Esophagus muscularis mucosa (tissue), 4 donors: ENCODE results near the gene BTBD16. TPM values are rescaled to one million over a fixed set of nuclear protein-coding genes. Genes with fewer than 3 reads are reported as not detected.

ENCODE experiments used
- DNase-seq: peaks from one replicate; pipeline ENCODE4 v3.0.0-alpha.2; 2017; ENCODE audit errors: extremely low spot score
- H3K27ac ChIP-seq, 4 donors: fragments of 200-600 bp; sonication (generic); replicated peaks in 1 of 4; 1 replicate in 3 of 4; 2 replicates in 1 of 4; pipeline ENCODE4 v1.5.1; 2016 to 2019; ENCODE audit warnings: mild to moderate bottlenecking in 1 of 4
- H3K27me3 ChIP-seq, 4 donors: fragments of 200-600 bp; sonication (generic); one replicate each; pipeline versions ENCODE4 v1.5.1 to v1.6.0; 2016 to 2019
- H3K36me3 ChIP-seq, 4 donors: fragments of 200-600 bp; sonication (generic); one replicate each; pipeline ENCODE4 v1.5.1; 2016 to 2019
- H3K4me1 ChIP-seq, 4 donors: fragments of 200-600 bp; sonication (generic); one replicate each; pipeline ENCODE4 v1.5.1; 2016 to 2019
- H3K4me3 ChIP-seq, 4 donors: fragments of 200-600 bp; sonication (generic); 1 replicate in 2 of 4; 2 replicates in 2 of 4; pipeline ENCODE4 v1.5.1; 2016 to 2019; ENCODE audit warnings: mild to moderate bottlenecking in 4 of 4, moderate library complexity in 1 of 4
- H3K9me3 ChIP-seq, 4 donors: fragments of 200-600 bp; sonication (generic); 1 replicate in 3 of 4; 2 replicates in 1 of 4; pipeline ENCODE4 v1.5.1; 2016 to 2019
- EP300 ChIP-seq: sonication (generic); formaldehyde crosslinking; IDR thresholded peaks from one replicate; pipeline ENCODE4 v1.6.1; 2017; ENCODE audit warnings: antibody characterized with exemption
- POLR2A ChIP-seq: fragments of 450-650 bp; IDR thresholded peaks from one replicate; pipeline ENCODE4 v1.6.1; 2017; ENCODE audit warnings: antibody characterized with exemption, moderate library complexity, mild to moderate bottlenecking, low read depth
- POLR2AphosphoS5 ChIP-seq, 2 donors: sonication (generic); formaldehyde crosslinking; IDR thresholded peaks; one replicate each; pipeline ENCODE4 v1.6.1; 2017; ENCODE audit warnings: antibody characterized with exemption in 2 of 2
- WGBS: methylation state at CpG from one replicate; pipeline ENCODE4 v1.1.5; 2018; 5-methylcytosine and 5-hydroxymethylcytosine counted together
- intact Hi-C: fragments of 100-400 bp; cut with DNase I; formaldehyde crosslinking; loops from one replicate; pipeline ENCODE4 v1.15.1; 2023
- total RNA-seq, 4 donors: library from RNA; depleted of rRNA; stranded (reverse); fragments of >200 nt; gene quantifications; one replicate each; pipeline versions ENCODE4 v1.1.0 to v1.2.1, GENCODE V29; 2016
- TF ChIP-seq, protein P1 (sequence below), 3 experiments: fragments of 200-600 bp in 2 of 3; fragments of 450-650 bp in 1 of 3; sonication (generic) in 2 of 3; IDR thresholded peaks; one replicate each; pipeline ENCODE4 v1.5.1; 2017 to 2019; ENCODE audit warnings: antibody characterized with exemption in 3 of 3, mild to moderate bottlenecking in 2 of 3, moderate library complexity in 1 of 3

BTBD16 gene
- total RNA-seq, 4 donors from 2014 or later: 0.29 TPM; not detected in 3

DNA sequence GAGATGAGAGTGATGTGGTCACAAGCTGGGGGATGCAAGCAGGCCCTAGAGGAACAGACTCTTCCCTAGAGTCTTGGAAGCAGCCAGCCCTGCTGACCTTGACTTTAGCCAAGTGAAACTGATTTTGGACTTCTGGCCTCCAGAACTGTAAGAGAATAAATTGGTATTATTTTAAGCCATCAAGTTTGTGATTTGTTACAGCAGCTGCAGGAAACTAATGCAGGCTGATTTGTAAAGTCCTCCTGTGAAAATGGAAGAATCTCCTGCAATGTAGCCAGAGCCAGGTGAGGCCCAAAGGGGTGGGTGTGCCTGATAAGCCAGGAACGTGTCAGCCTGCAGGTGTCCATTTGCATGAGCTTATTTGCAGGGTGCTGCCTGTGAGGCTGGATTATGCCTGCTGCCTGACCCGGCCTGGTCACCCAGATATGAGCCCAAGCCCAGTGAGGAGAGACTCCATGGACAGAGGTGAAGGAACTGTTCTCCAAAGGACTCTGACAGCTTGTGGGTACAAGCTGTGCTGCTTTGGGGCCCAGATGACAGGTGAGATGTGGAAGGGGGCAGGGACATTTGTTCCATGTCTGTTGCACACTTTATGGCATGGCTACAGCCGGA is 78.8 kb downstream of the BTBD16 start:
- H3K27ac ChIP-seq: no peak overlapping the region
- H3K36me3 ChIP-seq: no peaks in the 10 kb centered on the region
- no peak for DNase-seq
- peaks cover 0 to 3% (median 2%) of the 10 kb centered on the region in 4 donors for H3K4me1 ChIP-seq
- 83% methylated on average over 2 of the region's 3 CpGs for WGBS
- no peaks in the 10 kb centered on the region for H3K27me3 ChIP-seq
- H3K9me3 ChIP-seq: no peaks in the 10 kb centered on the region
- intact Hi-C loops: no loop called here
- no peak for TF ChIP-seq POLR2AphosphoS5 (IDR thresholded peaks at IDR 0.05)
- TF ChIP-seq, protein P1, sequence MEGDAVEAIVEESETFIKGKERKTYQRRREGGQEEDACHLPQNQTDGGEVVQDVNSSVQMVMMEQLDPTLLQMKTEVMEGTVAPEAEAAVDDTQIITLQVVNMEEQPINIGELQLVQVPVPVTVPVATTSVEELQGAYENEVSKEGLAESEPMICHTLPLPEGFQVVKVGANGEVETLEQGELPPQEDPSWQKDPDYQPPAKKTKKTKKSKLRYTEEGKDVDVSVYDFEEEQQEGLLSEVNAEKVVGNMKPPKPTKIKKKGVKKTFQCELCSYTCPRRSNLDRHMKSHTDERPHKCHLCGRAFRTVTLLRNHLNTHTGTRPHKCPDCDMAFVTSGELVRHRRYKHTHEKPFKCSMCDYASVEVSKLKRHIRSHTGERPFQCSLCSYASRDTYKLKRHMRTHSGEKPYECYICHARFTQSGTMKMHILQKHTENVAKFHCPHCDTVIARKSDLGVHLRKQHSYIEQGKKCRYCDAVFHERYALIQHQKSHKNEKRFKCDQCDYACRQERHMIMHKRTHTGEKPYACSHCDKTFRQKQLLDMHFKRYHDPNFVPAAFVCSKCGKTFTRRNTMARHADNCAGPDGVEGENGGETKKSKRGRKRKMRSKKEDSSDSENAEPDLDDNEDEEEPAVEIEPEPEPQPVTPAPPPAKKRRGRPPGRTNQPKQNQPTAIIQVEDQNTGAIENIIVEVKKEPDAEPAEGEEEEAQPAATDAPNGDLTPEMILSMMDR (IDR thresholded peaks at IDR 0.05): no peak
- H3K4me3 ChIP-seq: no peak overlapping the region

DNA sequence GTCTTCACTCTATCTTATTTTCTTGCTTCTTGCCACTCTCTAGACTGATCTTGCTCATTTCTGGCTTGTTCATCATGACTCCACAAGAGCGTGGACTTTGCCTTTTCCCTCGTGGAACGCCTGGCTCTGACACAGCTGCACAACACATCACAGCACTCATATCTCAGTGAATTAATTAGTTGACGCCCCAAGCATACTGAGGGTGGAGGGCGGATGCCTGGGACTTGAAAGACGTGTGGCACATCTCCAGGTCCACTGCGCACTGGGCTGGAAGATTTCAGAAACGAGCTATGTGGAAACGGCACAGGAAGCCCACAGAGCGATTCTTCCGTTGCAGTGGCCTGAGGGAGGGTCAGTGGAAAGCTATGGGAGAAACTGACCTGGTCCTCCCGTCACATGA is 79.8 kb downstream of the BTBD16 start:
- no peak overlapping the region for H3K4me3 ChIP-seq
- intact Hi-C loops: no loop called here
- H3K4me1 ChIP-seq: no peaks in the 10 kb centered on the region
- WGBS: 86% methylated on average over 12 of the region's 12 CpGs
- H3K27ac ChIP-seq: no peak overlapping the region
- no peaks in the 10 kb centered on the region for H3K27me3 ChIP-seq
- TF ChIP-seq, protein P1 (IDR thresholded peaks at IDR 0.05): no peak
- TF ChIP-seq EP300 (no peak), POLR2AphosphoS5 (IDR thresholded peaks at IDR 0.05) (no peak), POLR2A (no peak)
- no peak for DNase-seq
- no peaks in the 10 kb centered on the region for H3K36me3 ChIP-seq
- no peaks in the 10 kb centered on the region for H3K9me3 ChIP-seq

DNA sequence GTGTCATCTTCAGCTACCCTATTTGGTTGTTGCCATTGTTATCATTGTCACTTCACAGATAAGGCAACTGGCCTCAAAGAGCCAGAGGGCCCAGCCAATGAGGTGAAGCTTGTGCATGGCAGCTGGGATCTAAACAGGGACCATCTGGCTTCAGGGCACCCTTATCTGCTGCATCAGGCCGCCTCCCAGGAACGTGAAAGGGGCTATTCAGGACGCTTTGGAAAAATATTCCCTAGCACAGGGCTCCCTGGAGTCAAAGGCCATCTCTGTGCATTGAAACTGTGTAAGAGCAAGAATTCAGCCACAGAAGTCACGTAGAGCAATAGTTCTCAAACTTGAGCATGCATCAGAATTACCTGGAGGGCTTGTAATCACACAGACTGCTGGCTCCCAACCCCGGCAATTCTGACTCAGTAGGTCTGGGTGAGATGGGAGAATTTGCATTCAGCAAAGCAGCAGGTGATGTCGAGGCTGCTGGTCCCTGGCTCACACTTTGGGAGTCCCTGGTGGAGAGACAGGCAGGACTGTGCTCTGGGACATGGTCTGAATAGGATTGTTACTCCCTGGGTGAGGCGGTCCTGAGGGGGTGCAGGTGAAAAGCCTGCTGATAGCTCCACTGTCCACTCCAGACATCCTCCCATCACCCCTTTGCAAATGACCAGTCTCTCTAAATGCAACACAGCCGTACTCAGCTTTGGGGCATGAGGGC is 81.9 kb downstream of the BTBD16 start:
- 68% methylated on average over 7 of the region's 8 CpGs for WGBS
- Histone ChIP-seq H3K27me3 (no peaks in the 10 kb centered on the region), H3K36me3 (no peaks in the 10 kb centered on the region), H3K4me3 (no peak overlapping the region), H3K4me1 (no peaks in the 10 kb centered on the region), H3K27ac (no peak overlapping the region), H3K9me3 (no peaks in the 10 kb centered on the region)
- DNase-seq: no peak
- TF ChIP-seq POLR2A: no peak
- TF ChIP-seq, protein P1 (IDR thresholded peaks at IDR 0.05): no peak
- TF ChIP-seq EP300: no peak
- TF ChIP-seq POLR2AphosphoS5 (IDR thresholded peaks at IDR 0.05): no peak
- intact Hi-C loops: no loop called here

DNA sequence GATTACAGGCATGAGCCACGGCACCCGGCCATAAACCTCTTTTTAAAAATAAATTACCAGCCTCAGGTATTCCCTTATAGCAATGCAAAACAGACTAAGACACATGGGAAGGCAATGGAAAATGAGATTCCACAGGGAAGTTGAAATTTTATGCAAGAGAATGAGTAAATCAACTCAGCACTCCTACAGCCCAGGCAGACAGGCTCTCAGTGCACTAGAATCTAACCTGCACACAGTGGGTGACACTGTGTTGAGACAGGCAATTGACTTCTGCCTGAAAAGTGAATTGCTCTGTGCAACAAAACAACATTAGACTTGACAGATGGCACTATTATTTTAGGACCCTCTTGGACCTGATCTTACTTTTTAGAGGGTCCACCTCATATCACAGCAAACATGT is 83.3 kb downstream of the BTBD16 start:
- 95% methylated on average over 2 of the region's 2 CpGs for WGBS
- Histone ChIP-seq H3K9me3 (peaks cover 0 to 5% (median 0%) of the 10 kb centered on the region in 4 donors), H3K4me3 (no peak overlapping the region), H3K27ac (no peak overlapping the region), H3K27me3 (no peaks in the 10 kb centered on the region), H3K36me3 (no peaks in the 10 kb centered on the region), H3K4me1 (no peaks in the 10 kb centered on the region)
- intact Hi-C loops: no loop called here
- TF ChIP-seq, protein P1 (IDR thresholded peaks at IDR 0.05): no peak
- TF ChIP-seq EP300: no peak
- no peak for TF ChIP-seq POLR2AphosphoS5 (IDR thresholded peaks at IDR 0.05)
- no peak for TF ChIP-seq POLR2A
- no peak for DNase-seq
